ENCODE results near the gene FAM193A. TPM values are rescaled to one million over a fixed set of nuclear protein-coding genes. Genes with fewer than 3 reads are reported as not detected.

FAM193A gene
- total RNA-seq, 4 donors from 2014 or later, result 27.7 to 40.4 (median 31.1) TPM

DNA sequence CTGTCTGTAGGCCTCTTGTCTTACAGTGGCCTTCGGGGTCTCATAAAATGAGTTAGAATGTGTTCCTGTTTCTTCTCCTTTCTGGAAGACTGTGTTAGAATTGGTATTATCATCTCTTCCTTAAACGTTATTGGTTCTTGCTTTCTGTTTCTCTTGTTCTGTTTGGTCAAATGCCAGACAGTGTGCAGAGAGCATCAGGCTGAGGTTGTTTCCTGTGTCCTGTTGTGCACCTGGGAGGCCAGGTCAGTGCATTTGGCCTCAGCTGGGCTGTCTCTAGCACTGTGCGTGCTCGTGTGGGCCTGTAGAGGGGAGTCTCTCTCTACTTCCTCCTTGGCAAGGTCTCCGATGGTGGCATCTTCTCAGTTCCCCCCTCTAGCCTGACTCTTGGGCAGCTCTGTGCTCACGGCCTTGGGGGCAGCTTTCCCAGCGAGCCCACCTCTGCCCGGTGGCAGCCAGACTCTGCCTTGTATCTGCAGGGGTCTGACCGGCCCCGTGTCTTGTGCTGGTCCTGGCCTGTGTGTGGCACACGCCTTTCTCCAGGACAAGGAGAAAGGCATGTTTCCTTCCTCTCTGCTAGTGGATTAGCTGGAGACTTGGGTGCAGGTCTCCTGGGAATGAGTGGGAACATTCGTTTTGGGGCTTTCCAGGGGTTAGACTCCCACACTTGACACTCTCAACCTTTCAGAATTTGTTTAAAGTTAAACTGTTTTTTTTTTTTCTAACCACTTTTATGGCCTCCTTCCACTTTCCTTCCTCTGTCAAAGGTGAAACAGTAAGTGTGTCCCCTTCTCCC is 62.3 kb downstream of the FAM193A start:
- no peaks in the 10 kb centered on the region for H3K36me3 ChIP-seq
- DNase-seq, result peak; percentile 46
- in situ Hi-C loops (cut with MboI; ENCODE audit: low pct_ligation_motif_present in 1 of 4, low pct_unique_long_range_greater_than_20kb in 1 of 4, low sequenced_read_pairs in 3 of 4), result no loop called here
- TF ChIP-seq POLR2A (IDR thresholded peaks at IDR 0.05), result no peak
- TF ChIP-seq, protein P1, sequence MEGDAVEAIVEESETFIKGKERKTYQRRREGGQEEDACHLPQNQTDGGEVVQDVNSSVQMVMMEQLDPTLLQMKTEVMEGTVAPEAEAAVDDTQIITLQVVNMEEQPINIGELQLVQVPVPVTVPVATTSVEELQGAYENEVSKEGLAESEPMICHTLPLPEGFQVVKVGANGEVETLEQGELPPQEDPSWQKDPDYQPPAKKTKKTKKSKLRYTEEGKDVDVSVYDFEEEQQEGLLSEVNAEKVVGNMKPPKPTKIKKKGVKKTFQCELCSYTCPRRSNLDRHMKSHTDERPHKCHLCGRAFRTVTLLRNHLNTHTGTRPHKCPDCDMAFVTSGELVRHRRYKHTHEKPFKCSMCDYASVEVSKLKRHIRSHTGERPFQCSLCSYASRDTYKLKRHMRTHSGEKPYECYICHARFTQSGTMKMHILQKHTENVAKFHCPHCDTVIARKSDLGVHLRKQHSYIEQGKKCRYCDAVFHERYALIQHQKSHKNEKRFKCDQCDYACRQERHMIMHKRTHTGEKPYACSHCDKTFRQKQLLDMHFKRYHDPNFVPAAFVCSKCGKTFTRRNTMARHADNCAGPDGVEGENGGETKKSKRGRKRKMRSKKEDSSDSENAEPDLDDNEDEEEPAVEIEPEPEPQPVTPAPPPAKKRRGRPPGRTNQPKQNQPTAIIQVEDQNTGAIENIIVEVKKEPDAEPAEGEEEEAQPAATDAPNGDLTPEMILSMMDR (IDR thresholded peaks at IDR 0.05), result peak in 1 of 5 experiments; percentile 2
- 50 to 60% methylated on average over 1 to 11 of the region's 12 CpGs for WGBS, 2 donors (ENCODE audit: low coverage in 1 of 2)
- H3K4me3 ChIP-seq, result no peak overlapping the region
- intact Hi-C loops (cut with DNase I; ENCODE audit: low total_unique reads), result no loop called here
- H3K9me3 ChIP-seq, result no peaks in the 10 kb centered on the region
- no peaks in the 10 kb centered on the region for H3K27me3 ChIP-seq
- H3K4me1 ChIP-seq, result peaks cover 15 to 44% (median 20%) of the 10 kb centered on the region in 4 donors
- H3K27ac ChIP-seq, result peak overlapping the region in 1 of 4 donors; percentile 4

DNA sequence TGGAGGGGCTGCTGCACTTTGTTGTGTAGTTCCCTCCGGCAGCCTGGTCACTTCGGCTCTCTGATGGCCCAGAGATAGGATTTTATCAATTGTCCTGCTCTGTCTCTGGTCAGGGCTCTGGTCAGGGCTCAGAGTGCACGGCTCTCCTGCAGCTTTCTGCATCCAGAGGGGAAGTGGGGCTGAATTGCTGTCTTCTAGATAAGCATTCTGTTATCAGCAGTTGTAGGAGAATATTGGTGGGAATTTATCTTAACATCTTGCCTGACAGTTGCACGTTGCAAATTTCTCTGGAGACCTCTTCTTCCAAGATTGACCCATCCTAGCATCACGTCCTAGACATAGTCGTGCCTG is 62.8 kb downstream of the FAM193A start:
- TF ChIP-seq POLR2A (IDR thresholded peaks at IDR 0.05), result no peak
- TF ChIP-seq POLR2AphosphoS5 (IDR thresholded peaks at IDR 0.05), result no peak
- TF ChIP-seq, protein P1 (IDR thresholded peaks at IDR 0.05), result no peak
- TF ChIP-seq EP300 (IDR thresholded peaks at IDR 0.05; ENCODE audit: low read depth), result no peak
- Histone ChIP-seq H3K27ac (peak overlapping the region in 1 of 4 donors; percentile 4), H3K4me3 (no peak overlapping the region), H3K36me3 (no peaks in the 10 kb centered on the region), H3K9me3 (no peaks in the 10 kb centered on the region), H3K27me3 (no peaks in the 10 kb centered on the region), H3K4me1 (peaks cover 15 to 44% (median 20%) of the 10 kb centered on the region in 4 donors)
- 68 to 72% methylated on average over 3 to 6 of the region's 6 CpGs for WGBS, 2 donors (ENCODE audit: low coverage in 1 of 2)
- intact Hi-C loops (cut with DNase I; ENCODE audit: low total_unique reads), result no loop called here
- in situ Hi-C loops (cut with MboI; ENCODE audit: low pct_ligation_motif_present in 1 of 4, low pct_unique_long_range_greater_than_20kb in 1 of 4, low sequenced_read_pairs in 3 of 4), result no loop called here
- no peak for DNase-seq

DNA sequence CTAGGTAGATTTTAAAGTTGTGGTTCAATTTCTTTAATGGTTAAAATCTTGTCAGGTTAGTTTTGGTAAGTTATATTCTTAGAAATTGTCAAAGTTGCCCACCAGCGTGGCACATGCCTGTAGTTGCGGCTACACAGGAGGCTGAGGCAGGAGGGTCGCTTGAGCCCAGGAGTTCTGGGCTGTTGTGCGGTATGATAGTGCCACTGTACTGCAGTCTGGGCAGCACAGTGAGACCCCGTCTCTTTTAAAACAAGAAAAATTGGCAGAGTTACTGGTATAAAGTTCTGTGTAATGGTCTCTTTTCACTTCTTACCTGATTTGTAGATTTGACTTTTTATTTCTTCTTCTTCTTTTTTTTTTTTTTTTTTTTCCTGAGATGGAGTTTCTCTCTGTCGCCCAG is 64.4 kb downstream of the FAM193A start:
- H3K27ac ChIP-seq, result no peak overlapping the region
- no peaks in the 10 kb centered on the region for H3K9me3 ChIP-seq
- intact Hi-C loops (cut with DNase I; ENCODE audit: low total_unique reads), result no loop called here
- peaks cover 10 to 39% (median 13%) of the 10 kb centered on the region in 4 donors for H3K4me1 ChIP-seq
- TF ChIP-seq POLR2A (IDR thresholded peaks at IDR 0.05) (no peak), EP300 (IDR thresholded peaks at IDR 0.05; ENCODE audit: low read depth) (no peak)
- no peaks in the 10 kb centered on the region for H3K27me3 ChIP-seq
- 95% methylated on average over 6 of the region's 6 CpGs; no CpG with 5 or more reads in 1 of the 2 donors for WGBS, 2 donors (ENCODE audit: low coverage in 1 of 2)
- no peak for DNase-seq
- no peaks in the 10 kb centered on the region for H3K36me3 ChIP-seq
- H3K4me3 ChIP-seq, result no peak overlapping the region
- in situ Hi-C loops (cut with MboI; ENCODE audit: low pct_ligation_motif_present in 1 of 4, low pct_unique_long_range_greater_than_20kb in 1 of 4, low sequenced_read_pairs in 3 of 4), result no loop called here

DNA sequence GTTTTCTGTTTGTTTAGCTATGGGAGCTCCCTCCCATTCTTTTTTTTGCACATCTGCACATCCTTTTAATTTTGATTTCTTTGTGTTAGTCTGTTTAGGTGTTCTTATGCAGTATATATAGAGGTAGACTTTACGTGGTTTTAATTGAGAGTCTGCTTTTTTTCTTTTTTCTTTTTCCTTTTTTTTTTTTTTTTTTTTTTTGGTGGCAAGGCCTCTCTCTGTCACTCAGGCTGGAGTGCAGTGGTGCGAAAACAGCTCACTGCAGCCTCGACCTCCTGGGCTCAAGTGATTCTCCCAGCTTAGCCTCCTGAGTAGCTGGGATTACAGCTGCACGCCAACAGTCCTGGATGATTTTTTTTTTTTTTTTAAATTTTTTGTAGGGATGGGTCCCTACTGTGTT is 68.2 kb downstream of the FAM193A start:
- H3K4me1 ChIP-seq, result peaks cover 0 to 14% (median 8%) of the 10 kb centered on the region in 4 donors
- H3K27me3 ChIP-seq, result no peaks in the 10 kb centered on the region
- intact Hi-C loops (cut with DNase I; ENCODE audit: low total_unique reads), result no loop called here
- DNase-seq, result no peak
- no peak overlapping the region for H3K4me3 ChIP-seq
- H3K36me3 ChIP-seq, result no peaks in the 10 kb centered on the region
- TF ChIP-seq POLR2AphosphoS5 (IDR thresholded peaks at IDR 0.05) (no peak), EP300 (IDR thresholded peaks at IDR 0.05; ENCODE audit: low read depth) (no peak), POLR2A (IDR thresholded peaks at IDR 0.05) (no peak)
- WGBS, 2 donors (ENCODE audit: low coverage in 1 of 2), result 84 to 89% methylated on average over 4 of the region's 4 CpGs
- H3K9me3 ChIP-seq, result no peaks in the 10 kb centered on the region
- in situ Hi-C loops (cut with MboI; ENCODE audit: low pct_ligation_motif_present in 1 of 4, low pct_unique_long_range_greater_than_20kb in 1 of 4, low sequenced_read_pairs in 3 of 4), result no loop called here
- H3K27ac ChIP-seq, result no peak overlapping the region

DNA sequence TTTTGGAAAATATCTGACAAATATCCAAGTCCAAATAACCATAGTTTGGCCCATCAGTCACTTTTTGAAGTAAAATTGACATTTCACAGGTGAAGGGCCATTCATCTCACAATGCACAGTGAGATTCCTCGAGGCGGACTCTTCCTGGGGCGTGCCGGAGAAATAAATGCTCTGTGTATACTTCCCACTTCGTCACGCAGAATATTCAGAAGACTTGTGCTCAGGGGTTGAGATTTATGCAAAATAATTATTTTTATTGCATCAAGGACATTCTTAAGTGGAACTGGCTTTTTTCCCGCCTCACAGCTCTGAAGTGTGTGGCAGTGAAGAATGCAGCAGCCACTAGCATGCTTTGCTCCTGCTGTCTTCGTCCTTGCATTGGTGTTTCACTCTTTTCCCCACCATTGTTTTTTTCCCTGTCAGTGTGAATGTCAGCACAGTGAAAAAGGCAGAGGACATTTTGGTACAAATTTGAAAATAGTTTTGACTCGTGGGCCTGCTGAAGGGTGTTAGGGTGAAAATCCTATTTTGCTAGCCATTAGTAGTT is 70.6 kb downstream of the FAM193A start:
- H3K27ac ChIP-seq, result no peak overlapping the region
- no peak for TF ChIP-seq POLR2A (IDR thresholded peaks at IDR 0.05)
- TF ChIP-seq POLR2AphosphoS5 (IDR thresholded peaks at IDR 0.05), result no peak
- TF ChIP-seq EP300 (IDR thresholded peaks at IDR 0.05; ENCODE audit: low read depth), result no peak
- TF ChIP-seq, protein P1 (IDR thresholded peaks at IDR 0.05), result no peak
- DNase-seq, result no peak
- no peaks in the 10 kb centered on the region for H3K36me3 ChIP-seq
- no peak overlapping the region for H3K4me3 ChIP-seq
- no peaks in the 10 kb centered on the region for H3K27me3 ChIP-seq
- no peaks in the 10 kb centered on the region for H3K9me3 ChIP-seq
- H3K4me1 ChIP-seq, result peaks cover 0 to 14% (median 8%) of the 10 kb centered on the region in 4 donors
- in situ Hi-C loops (cut with MboI; ENCODE audit: low pct_ligation_motif_present in 1 of 4, low pct_unique_long_range_greater_than_20kb in 1 of 4, low sequenced_read_pairs in 3 of 4) (no loop called here), intact Hi-C loops (cut with DNase I; ENCODE audit: low total_unique reads) (no loop called here)
- 69 to 72% methylated on average over 7 to 9 of the region's 9 CpGs for WGBS, 2 donors (ENCODE audit: low coverage in 1 of 2)

Measured in transverse colon (tissue), 4 donors.